OCI-LY3 (cell line): Measurements from ENCODE around the gene FAM185A.

Experiments used
- CTCF ChIP-seq: fragments of 200-600, 300-600 bp; sonication (generic); IDR thresholded peaks from 2 replicates; pipeline ENCODE4 v1.5.1; 2014; ENCODE audit warnings: antibody characterized with exemption, low read length, low read depth
- EZH2phosphoT487 ChIP-seq: fragments of 200-600 bp; shearing (Covaris generic); IDR thresholded peaks from 2 replicates; pipeline ENCODE4 v1.6.1; 2018; ENCODE audit warnings: antibody characterized with exemption, mixed run types, low read depth

GRCh38 chr7:102837802-102838201 lies 89.0 kb downstream of the FAM185A start:
- TF ChIP-seq CTCF (no peak), EZH2phosphoT487 (no peak)
